Prostate gland (tissue), 2 donors: Measurements from ENCODE around the gene TUBB2B. TPM values are rescaled to one million over a fixed set of nuclear protein-coding genes. Genes with fewer than 3 reads are reported as not detected.
A peak's percentile ranks its signal among the peaks of the same experiment; 100 is the strongest.
"Not testable (repeated sequence)": the region's sequence is repeated elsewhere in the genome, so short reads cannot be mapped to it uniquely, and the experiment has no call there.

Source experiments
- DNase-seq: peaks from one replicate; pipeline ENCODE4 v3.0.0-alpha.2; 2019; ENCODE audit warnings: low spot score
- H3K27ac ChIP-seq, 2 donors: fragments of 200-600 bp; sonication (generic); 2 replicates each; pipeline ENCODE4 v1.5.1; 2017 to 2019
- H3K27me3 ChIP-seq: fragments of 200-600 bp; sonication (generic); replicated peaks from 2 replicates; pipeline ENCODE4 v1.5.1; 2019; ENCODE audit not compliant: insufficient read depth
- H3K36me3 ChIP-seq, 2 donors: fragments of 200-600 bp; sonication (generic); 1 replicate in 1 of 2; 2 replicates in 1 of 2; pipeline versions ENCODE4 v1.5.1 to v1.8.1; 2017 to 2019
- H3K4me1 ChIP-seq: fragments of 200-600 bp; sonication (generic); replicated peaks from 2 replicates; pipeline ENCODE4 v1.5.1; 2019
- H3K4me3 ChIP-seq, 2 donors: fragments of 200-600 bp; sonication (generic); 2 replicates each; pipeline ENCODE4 v1.5.1; 2017 to 2019
- H3K9me3 ChIP-seq: fragments of 200-600 bp; sonication (generic); 2 replicates; pipeline ENCODE4 v1.5.1; 2017
- POLR2A ChIP-seq: fragments of 450-650 bp; IDR thresholded peaks from one replicate; pipeline ENCODE4 v1.6.1; 2016; ENCODE audit warnings: antibody characterized with exemption, mild to moderate bottlenecking
- POLR2AphosphoS5 ChIP-seq: sonication (generic); formaldehyde crosslinking; IDR thresholded peaks from one replicate; pipeline ENCODE4 v1.6.1; 2017; ENCODE audit warnings: antibody characterized with exemption
- WGBS: methylation state at CpG from one replicate; pipeline ENCODE4 v1.1.5; 2018; 5-methylcytosine and 5-hydroxymethylcytosine counted together
- intact Hi-C: fragments of 100-400 bp; cut with DNase I; formaldehyde crosslinking; loops from one replicate; pipeline ENCODE4 v1.14.2; 2022
- total RNA-seq, 2 donors: library from RNA; depleted of rRNA; stranded (reverse); fragments of >200 nt; gene quantifications; one replicate each; pipeline ENCODE4 v1.1.0, GENCODE V29; 2016
- TF ChIP-seq, protein P1 (sequence below), 4 experiments: fragments of 200-600 bp in 2 of 4; fragments of 450-650 bp in 2 of 4; sonication (generic) in 2 of 4; IDR thresholded peaks; 1 replicate in 3 of 4; 2 replicates in 1 of 4; pipeline ENCODE4 v1.5.1; 2016 to 2019; ENCODE audit warnings: antibody characterized with exemption in 4 of 4, mild to moderate bottlenecking in 2 of 4, moderate library complexity in 2 of 4

TUBB2B gene
- total RNA-seq, 2 donors from 2014 or later: 3.9 to 4.5 TPM

DNA sequence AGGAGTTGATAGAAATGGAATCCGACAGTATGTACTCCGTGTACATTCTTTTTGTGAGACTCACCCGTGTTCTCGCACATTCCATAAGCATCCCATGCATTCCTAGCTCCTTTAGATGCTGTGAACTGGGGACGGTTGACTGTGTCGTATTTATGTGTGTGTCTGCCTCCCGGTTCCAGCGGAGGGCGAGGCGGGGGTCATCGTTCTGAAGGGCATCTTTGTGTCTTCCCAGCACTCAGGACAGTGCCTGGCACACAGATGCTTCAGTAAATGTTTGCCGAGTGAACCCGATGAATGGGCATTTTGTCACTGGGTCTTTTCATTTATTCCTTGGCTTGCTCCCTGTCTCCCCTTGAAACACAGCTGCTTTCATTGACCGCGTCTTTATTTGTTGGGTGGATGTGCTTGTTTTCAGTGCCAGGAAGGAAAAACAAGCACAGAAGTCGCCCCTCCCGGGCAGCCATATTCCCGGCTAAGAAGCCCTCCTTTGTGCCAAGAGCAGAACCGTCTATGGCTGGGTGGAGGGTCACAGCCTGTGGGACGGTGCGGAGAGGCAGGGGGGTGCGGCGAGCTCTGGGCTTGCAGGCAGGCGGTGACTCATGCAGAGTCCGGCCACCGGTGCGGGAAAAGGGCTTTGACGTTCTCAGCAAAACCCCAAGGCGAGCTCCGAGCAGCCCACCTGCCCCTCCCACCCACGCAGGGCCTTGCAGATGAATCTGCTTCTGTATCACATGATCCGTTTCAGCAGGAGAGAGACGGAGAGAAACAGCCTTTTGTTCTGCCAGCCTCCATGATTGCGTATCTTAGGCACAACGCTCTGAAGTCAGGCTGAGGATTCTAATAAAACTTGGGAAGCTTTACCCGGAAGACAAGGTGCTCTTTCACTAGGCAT, 20.0 kb upstream of the TUBB2B start:
- Histone ChIP-seq H3K9me3 (no peaks in the 10 kb centered on the region), H3K27ac (peak overlapping the region in 1 of 2 donors; percentile 24), H3K4me3 (peak overlapping the region; percentile 14 to 32), H3K27me3 (no peaks in the 10 kb centered on the region), H3K36me3 (no peaks in the 10 kb centered on the region), H3K4me1 (peaks cover 2% of the 10 kb centered on the region)
- WGBS: 19% methylated on average over 35 of the region's 36 CpGs
- TF ChIP-seq POLR2A (no peak), POLR2AphosphoS5 (no peak)
- TF ChIP-seq, protein P1, sequence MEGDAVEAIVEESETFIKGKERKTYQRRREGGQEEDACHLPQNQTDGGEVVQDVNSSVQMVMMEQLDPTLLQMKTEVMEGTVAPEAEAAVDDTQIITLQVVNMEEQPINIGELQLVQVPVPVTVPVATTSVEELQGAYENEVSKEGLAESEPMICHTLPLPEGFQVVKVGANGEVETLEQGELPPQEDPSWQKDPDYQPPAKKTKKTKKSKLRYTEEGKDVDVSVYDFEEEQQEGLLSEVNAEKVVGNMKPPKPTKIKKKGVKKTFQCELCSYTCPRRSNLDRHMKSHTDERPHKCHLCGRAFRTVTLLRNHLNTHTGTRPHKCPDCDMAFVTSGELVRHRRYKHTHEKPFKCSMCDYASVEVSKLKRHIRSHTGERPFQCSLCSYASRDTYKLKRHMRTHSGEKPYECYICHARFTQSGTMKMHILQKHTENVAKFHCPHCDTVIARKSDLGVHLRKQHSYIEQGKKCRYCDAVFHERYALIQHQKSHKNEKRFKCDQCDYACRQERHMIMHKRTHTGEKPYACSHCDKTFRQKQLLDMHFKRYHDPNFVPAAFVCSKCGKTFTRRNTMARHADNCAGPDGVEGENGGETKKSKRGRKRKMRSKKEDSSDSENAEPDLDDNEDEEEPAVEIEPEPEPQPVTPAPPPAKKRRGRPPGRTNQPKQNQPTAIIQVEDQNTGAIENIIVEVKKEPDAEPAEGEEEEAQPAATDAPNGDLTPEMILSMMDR (IDR thresholded peaks at IDR 0.05): no peak
- peak; percentile 31 for DNase-seq
- intact Hi-C loops: no loop called here

DNA sequence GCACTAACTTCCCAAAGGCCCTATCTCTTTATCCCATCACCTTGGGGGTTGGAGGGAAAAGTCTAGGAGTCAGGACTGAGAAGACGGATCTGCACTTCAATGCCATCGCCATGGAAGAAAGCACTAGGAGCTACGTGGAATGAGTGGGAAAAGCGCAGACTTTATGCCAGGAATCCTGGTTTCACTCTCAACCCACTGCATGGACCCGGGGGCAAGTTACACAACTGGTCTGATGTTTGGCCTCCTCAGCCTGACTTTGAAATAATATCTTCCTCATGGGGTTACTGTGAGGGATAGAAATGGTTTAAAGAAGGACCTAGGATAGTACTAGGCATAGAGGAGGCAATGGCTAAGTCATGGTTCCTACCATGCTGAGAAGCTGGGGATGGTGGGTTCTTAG, 17.8 kb upstream of the TUBB2B start:
- H3K27ac ChIP-seq: no peak overlapping the region
- WGBS: 94% methylated on average over 5 of the region's 5 CpGs
- no peaks in the 10 kb centered on the region for H3K9me3 ChIP-seq
- no peak for DNase-seq
- no peaks in the 10 kb centered on the region for H3K36me3 ChIP-seq
- intact Hi-C loops: no loop called here
- peaks cover 2% of the 10 kb centered on the region for H3K4me1 ChIP-seq
- no peaks in the 10 kb centered on the region for H3K27me3 ChIP-seq
- no peak for TF ChIP-seq POLR2AphosphoS5
- no peak for TF ChIP-seq POLR2A
- TF ChIP-seq, protein P1 (IDR thresholded peaks at IDR 0.05): no peak
- H3K4me3 ChIP-seq: no peak overlapping the region

DNA sequence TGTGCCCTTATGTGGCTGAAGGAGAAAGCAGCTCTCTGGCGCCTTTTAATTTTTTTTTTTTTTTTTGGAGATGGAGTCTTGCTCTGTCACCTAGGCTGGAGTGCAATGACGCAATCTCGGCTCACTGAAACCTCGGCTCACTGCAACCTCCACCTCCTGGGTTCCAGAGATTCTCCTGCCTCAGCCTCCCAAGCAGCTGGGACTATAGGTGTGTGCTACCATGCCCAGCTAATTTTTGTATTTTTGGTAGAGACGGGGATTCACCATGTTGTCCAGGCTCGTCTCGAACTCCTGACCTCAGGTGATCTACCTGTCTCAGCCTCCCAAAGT, 17.3 kb upstream of the TUBB2B start:
- intact Hi-C loops, H3K4me3 ChIP-seq, H3K27me3 ChIP-seq, H3K36me3 ChIP-seq, H3K4me1 ChIP-seq, DNase-seq, H3K27ac ChIP-seq, H3K9me3 ChIP-seq: not testable (repeated sequence)
- WGBS: 95% methylated on average over 7 of the region's 7 CpGs

DNA sequence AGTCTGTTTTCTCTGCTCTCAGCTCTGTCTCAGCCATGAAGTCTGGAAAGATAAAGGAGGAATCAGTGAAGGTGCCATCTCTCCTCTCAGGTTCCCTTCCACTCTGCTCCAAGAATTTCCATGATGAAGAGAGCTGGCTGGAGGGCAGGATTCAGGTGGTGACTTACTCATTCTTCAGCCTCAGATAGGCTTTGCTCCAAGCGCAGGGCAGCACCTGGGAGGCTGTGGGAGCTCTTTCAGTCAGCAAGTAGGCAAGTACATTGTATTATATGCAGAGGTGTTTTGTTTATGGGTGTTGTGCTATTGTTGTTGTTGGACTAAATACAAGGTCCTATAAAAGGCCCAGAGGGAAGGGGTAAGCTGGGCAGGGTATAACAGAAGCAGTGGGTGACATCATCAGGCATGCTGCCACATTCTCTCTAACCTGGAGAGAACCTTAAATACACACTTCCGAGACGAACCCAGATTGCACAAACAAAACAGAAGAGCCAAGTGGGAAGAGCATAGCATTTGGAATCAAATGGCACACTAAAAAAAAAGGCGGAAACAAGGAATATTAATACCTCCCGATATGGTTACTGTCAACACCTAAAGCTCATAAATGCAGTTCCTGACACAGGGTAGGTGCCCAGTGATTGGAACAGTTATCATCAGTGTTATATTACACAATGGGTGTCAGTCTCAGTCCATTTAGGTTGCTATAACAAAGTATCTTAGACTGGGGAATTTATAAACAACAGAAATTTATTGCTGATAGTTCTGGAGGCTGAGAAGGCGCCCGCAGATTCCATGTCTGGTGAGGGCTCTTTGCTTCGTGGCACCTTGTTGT, 16.8 kb upstream of the TUBB2B start:
- Histone ChIP-seq H3K4me1 (no peaks in the 10 kb centered on the region), H3K9me3 (no peaks in the 10 kb centered on the region), H3K27me3 (no peaks in the 10 kb centered on the region), H3K36me3 (no peaks in the 10 kb centered on the region), H3K4me3 (no peak overlapping the region), H3K27ac (no peak overlapping the region)
- no peak for DNase-seq
- TF ChIP-seq POLR2AphosphoS5 (no peak), POLR2A (no peak)
- TF ChIP-seq, protein P1 (IDR thresholded peaks at IDR 0.05): no peak
- WGBS: 76% methylated on average over 8 of the region's 8 CpGs
- intact Hi-C loops: no loop called here

DNA sequence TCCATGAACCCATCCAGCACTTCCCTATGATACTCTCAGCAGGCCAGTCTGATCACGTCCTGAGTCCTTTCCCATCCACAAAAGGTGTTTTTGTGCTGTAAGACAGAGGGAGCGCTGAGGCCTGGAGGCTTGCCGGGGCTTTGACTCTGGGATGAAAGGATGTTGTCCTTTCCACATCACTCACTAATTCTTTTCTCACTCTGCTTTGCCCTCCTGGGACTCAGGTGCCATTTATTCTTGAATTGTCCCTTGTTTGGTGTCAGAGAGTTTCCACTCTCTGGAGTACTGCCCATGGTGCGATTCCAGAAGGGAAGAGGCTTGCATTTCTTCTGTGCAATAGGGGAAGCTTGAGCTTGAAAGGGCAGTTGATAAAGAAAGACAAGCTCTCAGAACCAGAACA, 15.3 kb upstream of the TUBB2B start:
- H3K4me3 ChIP-seq: no peak overlapping the region
- WGBS: 56% methylated on average over 4 of the region's 4 CpGs

DNA sequence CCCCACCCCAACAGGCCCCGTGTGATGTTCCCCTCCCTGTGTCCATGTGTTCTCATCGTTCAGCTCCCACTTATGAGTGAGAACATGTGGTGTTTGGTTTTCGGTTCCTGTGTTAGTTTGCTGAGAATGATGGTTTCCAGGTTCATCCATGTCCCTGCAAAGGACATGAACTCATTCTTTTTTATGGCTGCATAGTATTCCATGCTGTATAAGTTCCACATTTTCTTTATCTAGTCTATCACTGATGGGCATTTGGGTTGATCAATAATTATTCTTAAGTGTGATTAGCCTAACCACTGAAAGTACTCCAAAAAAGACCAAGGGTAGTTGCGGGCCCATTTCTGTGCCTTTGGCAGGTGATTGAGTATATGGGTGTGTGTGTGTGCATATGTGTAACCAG, 14.3 kb upstream of the TUBB2B start:
- H3K4me3 ChIP-seq, H3K36me3 ChIP-seq, H3K27ac ChIP-seq, H3K9me3 ChIP-seq, H3K4me1 ChIP-seq, H3K27me3 ChIP-seq, DNase-seq, intact Hi-C loops: not testable (repeated sequence)
- 98% methylated on average over 4 of the region's 4 CpGs for WGBS

More for the DNA sequence above, 15.3 kb upstream of the TUBB2B start:
- Histone ChIP-seq H3K36me3 (no peaks in the 10 kb centered on the region), H3K4me1 (no peaks in the 10 kb centered on the region), H3K27ac (no peak overlapping the region), H3K27me3 (no peaks in the 10 kb centered on the region), H3K9me3 (no peaks in the 10 kb centered on the region)
- intact Hi-C loops: no loop called here
- DNase-seq: no peak
- TF ChIP-seq, protein P1 (IDR thresholded peaks at IDR 0.05): no peak
- TF ChIP-seq POLR2AphosphoS5: no peak
